Measurements from ENCODE around the gene TNFRSF8. TPM values are rescaled to one million over a fixed set of nuclear protein-coding genes. Genes with fewer than 3 reads are reported as not detected.

TNFRSF8 gene
- polyA plus RNA-seq, 1 experiment = 0.22 TPM

DNA sequence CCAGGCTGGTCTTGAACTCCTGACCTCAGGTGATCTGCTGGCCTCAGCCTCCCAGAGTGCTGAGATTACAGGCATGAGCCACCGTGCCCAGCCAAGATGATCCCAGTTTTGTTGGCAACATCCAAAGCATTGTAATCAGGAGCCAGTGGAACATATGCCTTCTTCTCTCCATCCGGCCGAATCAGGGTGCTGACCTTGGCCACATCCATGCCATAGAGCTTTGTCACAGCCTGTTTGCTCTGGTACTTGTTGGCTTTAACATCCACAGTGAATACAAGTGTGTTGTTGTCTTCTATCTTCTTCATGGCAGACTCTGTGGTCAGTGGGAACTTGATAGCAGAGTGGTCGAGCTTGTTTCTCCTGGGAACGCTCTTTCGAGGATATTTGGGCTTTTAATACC is 17.1 kb downstream of the TNFRSF8 start:
- no peak overlapping the region for H3K4me3 ChIP-seq (ENCODE audit: low read depth, low read length)
- ChIA-PET CTCF (interaction anchor here (0.5 to 2.4 kb wide), 16 partner anchors 9 to 358 kb away, joined by 3 to 27 read pairs (median 4); partner anchors contain the start of genes MIIP and TNFRSF8), POLR2A (interaction anchor here (1.0 to 1.4 kb wide), 2 partner anchors 61 to 171 kb away, joined by 7 to 8 read pairs; partner anchors contain the start of gene MIIP)
- no peak for TF ChIP-seq CTCF (IDR thresholded peaks at IDR 0.05; ENCODE audit: low read depth, low read length)
- no peak for DNase-seq (ENCODE audit: low read depth, low spot score)
- H3K27ac ChIP-seq (ENCODE audit: low read depth, low read length) = no peak overlapping the region
- peaks cover 19% of the 10 kb centered on the region for H3K9me3 ChIP-seq (ENCODE audit: control insufficient read depth, insufficient read depth, low read length)
- H3K27me3 ChIP-seq (ENCODE audit: control insufficient read depth, insufficient read depth, low read length) = peaks cover 9% of the 10 kb centered on the region

- peaks cover 9% of the 10 kb centered on the region for H3K27me3 ChIP-seq (ENCODE audit: control insufficient read depth, insufficient read depth, low read length)
- ChIA-PET CTCF (interaction anchor here (0.5 to 2.4 kb wide), 6 partner anchors 9 to 359 kb away, joined by 3 to 18 read pairs (median 4); partner anchors contain the start of gene MIIP), POLR2A (no interaction called here)
- TF ChIP-seq CTCF (IDR thresholded peaks at IDR 0.05; ENCODE audit: low read depth, low read length) = no peak
- H3K27ac ChIP-seq (ENCODE audit: low read depth, low read length) = no peak overlapping the region
- no peak for DNase-seq (ENCODE audit: low read depth, low spot score)
- H3K9me3 ChIP-seq (ENCODE audit: control insufficient read depth, insufficient read depth, low read length) = peaks cover 19% of the 10 kb centered on the region
- no peak overlapping the region for H3K4me3 ChIP-seq (ENCODE audit: low read depth, low read length)
Measured at GRCh38 chr1:12080773-12081556, 17.9 kb downstream of the TNFRSF8 start.

GRCh38 chr1:12081648-12082396 is 18.7 kb downstream of the TNFRSF8 start:
- no peak overlapping the region for H3K4me3 ChIP-seq (ENCODE audit: low read depth, low read length)
- ChIA-PET CTCF (no interaction called here), POLR2A (no interaction called here)
- H3K9me3 ChIP-seq (ENCODE audit: control insufficient read depth, insufficient read depth, low read length) = peaks cover 17% of the 10 kb centered on the region
- DNase-seq (ENCODE audit: low read depth, low spot score) = no peak
- no peak overlapping the region for H3K27ac ChIP-seq (ENCODE audit: low read depth, low read length)
- peaks cover 9% of the 10 kb centered on the region for H3K27me3 ChIP-seq (ENCODE audit: control insufficient read depth, insufficient read depth, low read length)
- TF ChIP-seq CTCF (IDR thresholded peaks at IDR 0.05; ENCODE audit: low read depth, low read length) = no peak

GRCh38 chr1:12082988-12083387 is 19.9 kb downstream of the TNFRSF8 start:
- no peak overlapping the region for H3K27ac ChIP-seq (ENCODE audit: low read depth, low read length)
- no peak for TF ChIP-seq CTCF (IDR thresholded peaks at IDR 0.05; ENCODE audit: low read depth, low read length)
- CTCF ChIA-PET = no interaction called here
- H3K27me3 ChIP-seq (ENCODE audit: control insufficient read depth, insufficient read depth, low read length) = peaks cover 4% of the 10 kb centered on the region
- no peak overlapping the region for H3K4me3 ChIP-seq (ENCODE audit: low read depth, low read length)
- POLR2A ChIA-PET = no interaction called here
- peaks cover 9% of the 10 kb centered on the region; the same call in 1 of the 2 replicates for H3K9me3 ChIP-seq (ENCODE audit: control insufficient read depth, insufficient read depth, low read length)
- DNase-seq (ENCODE audit: low read depth, low spot score) = no peak

- no peak for TF ChIP-seq CTCF (IDR thresholded peaks at IDR 0.05; ENCODE audit: low read depth, low read length)
- DNase-seq (ENCODE audit: low read depth, low spot score) = peak; percentile 45
- Histone ChIP-seq H3K4me3 (ENCODE audit: low read depth, low read length) (no peak overlapping the region), H3K27ac (ENCODE audit: low read depth, low read length) (peak overlapping the region; percentile 57), H3K9me3 (ENCODE audit: control insufficient read depth, insufficient read depth, low read length) (peaks cover 9% of the 10 kb centered on the region; the same call in 1 of the 2 replicates), H3K27me3 (ENCODE audit: control insufficient read depth, insufficient read depth, low read length) (peaks cover 4% of the 10 kb centered on the region)
- CTCF ChIA-PET = no interaction called here
- POLR2A ChIA-PET = no interaction called here
Measured at GRCh38 chr1:12083766-12084165, 20.7 kb downstream of the TNFRSF8 start.
